Measurements from ENCODE around the gene C1QL4.
"Not testable (repeated sequence)": the region's sequence is repeated elsewhere in the genome, so short reads cannot be mapped to it uniquely, and the experiment has no call there.

C1QL4 gene

GRCh38 chr12:49327368-49327767 lies 9.6 kb downstream of the C1QL4 start:
- no peak overlapping the region for H3K4me3 ChIP-seq (ENCODE audit: low read depth, low read length)
- no peak for DNase-seq (ENCODE audit: low read depth)
- no peak for TF ChIP-seq CTCF (IDR thresholded peaks at IDR 0.05; ENCODE audit: low read depth, low read length, missing control alignments)

- no peak for DNase-seq (ENCODE audit: low read depth)
- no peak for TF ChIP-seq CTCF (IDR thresholded peaks at IDR 0.05; ENCODE audit: low read depth, low read length, missing control alignments)
- no peak overlapping the region for H3K4me3 ChIP-seq (ENCODE audit: low read depth, low read length)
Observed at GRCh38 chr12:49325606-49326005, 11.4 kb downstream of the C1QL4 start.

- DNase-seq (ENCODE audit: low read depth): no peak
- TF ChIP-seq CTCF (IDR thresholded peaks at IDR 0.05; ENCODE audit: low read depth, low read length, missing control alignments): no peak
- H3K4me3 ChIP-seq (ENCODE audit: low read depth, low read length): peak overlapping the region; percentile 92
Observed at GRCh38 chr12:49323524-49324097, 13.4 kb downstream of the C1QL4 start.

GRCh38 chr12:49322708-49323523 lies 14.1 kb downstream of the C1QL4 start, which contains the start of gene TROAP:
TSS of gene TROAP (plus strand) at chr12:49323255. CDS start at chr12:49323609, 354 bp downstream.
- H3K4me3 ChIP-seq (ENCODE audit: low read depth, low read length): peak within 1 kb of the TSS; percentile 92
- peak; percentile 95 for DNase-seq (ENCODE audit: low read depth)
- no peak for TF ChIP-seq CTCF (IDR thresholded peaks at IDR 0.05; ENCODE audit: low read depth, low read length, missing control alignments)

- TF ChIP-seq CTCF (IDR thresholded peaks at IDR 0.05; ENCODE audit: low read depth, low read length, missing control alignments): no peak
- no peak for DNase-seq (ENCODE audit: low read depth)
- peak overlapping the region; percentile 92 for H3K4me3 ChIP-seq (ENCODE audit: low read depth, low read length)
Observed at GRCh38 chr12:49322367-49322707, 14.7 kb downstream of the C1QL4 start.

- DNase-seq (ENCODE audit: low read depth); H3K4me3 ChIP-seq (ENCODE audit: low read depth, low read length): not testable (repeated sequence)
Observed at GRCh38 chr12:49320411-49321103, 16.4 kb downstream of the C1QL4 start.

- DNase-seq (ENCODE audit: low read depth); H3K4me3 ChIP-seq (ENCODE audit: low read depth, low read length): not testable (repeated sequence)
Observed at GRCh38 chr12:49317118-49317517, 19.9 kb downstream of the C1QL4 start.
